A673 (cell line): ENCODE results near the gene ARSB. TPM values are rescaled to one million over a fixed set of nuclear protein-coding genes. Genes with fewer than 3 reads are reported as not detected.

Source experiments
- BruUV-seq: library from RNA; stranded (reverse); fragments of 400-500 nt; replicated peaks from 2 replicates; lab custom pipeline; 2021; lab: Mats Ljungman, UMichigan
- CTCF ChIA-PET: fragments of 300-600 bp; sonication (Branson Sonifier 250); formaldehyde crosslinking; loops from one replicate; lab custom pipeline; 2022; ENCODE audit warnings: antibody characterized with exemption; lab: Charles Lee
- POLR2A ChIA-PET: fragments of 300-600 bp; sonication (Branson Sonifier 250); formaldehyde crosslinking; loops from one replicate; lab custom pipeline; 2022; ENCODE audit warnings: antibody characterized with exemption; ENCODE audit not compliant: low non-redundant PET; lab: Charles Lee
- DNase-seq: peaks from one replicate; pipeline ENCODE4 v3.0.0-alpha.2; 2015; ENCODE audit warnings: low spot score
- H3K27ac ChIP-seq: fragments of 200-600 bp; sonication (generic); 2 replicates; pipeline ENCODE4 v1.5.1; 2016; ENCODE audit warnings: mixed run types, low read depth, mild to moderate bottlenecking, mixed read lengths, antibody characterized with exemption, low read length; ENCODE audit not compliant: poor library complexity, severe bottlenecking
- H3K27me3 ChIP-seq: fragments of 200-600 bp; sonication (generic); replicated peaks from 2 replicates; pipeline ENCODE4 v1.6.1; 2017; ENCODE audit warnings: mixed run types, low read depth, mild to moderate bottlenecking, mixed read lengths, antibody characterized with exemption, low read length; ENCODE audit not compliant: insufficient read depth, poor library complexity
- H3K36me3 ChIP-seq: fragments of 200-600 bp; sonication (generic); 2 replicates; pipeline ENCODE4 v1.6.1; 2016; ENCODE audit warnings: mixed run types, mild to moderate bottlenecking, mixed read lengths, antibody characterized with exemption, low read length; ENCODE audit not compliant: insufficient read depth, poor library complexity, severe bottlenecking
- H3K4me1 ChIP-seq: fragments of 200-600 bp; sonication (generic); 2 replicates; pipeline ENCODE4 v1.6.1; 2017; ENCODE audit warnings: mixed run types, mild to moderate bottlenecking, mixed read lengths, antibody characterized with exemption, low read length; ENCODE audit not compliant: insufficient read depth, poor library complexity, severe bottlenecking
- H3K4me3 ChIP-seq: fragments of 200-600 bp; sonication (generic); 2 replicates; pipeline ENCODE4 v1.5.1; 2016; ENCODE audit warnings: low read depth, mixed run types, mild to moderate bottlenecking, mixed read lengths, low read length; ENCODE audit not compliant: poor library complexity, severe bottlenecking
- H3K9me3 ChIP-seq: fragments of 200-600 bp; sonication (generic); 2 replicates; pipeline ENCODE4 v1.6.1; 2016; ENCODE audit warnings: mixed run types, low read depth, mild to moderate bottlenecking, mixed read lengths, antibody characterized with exemption, low read length; ENCODE audit not compliant: poor library complexity, severe bottlenecking
- CTCF ChIP-seq: fragments of 300-800, 200-600 bp; sonication (generic); conservative IDR thresholded peaks from 2 replicates; pipeline ENCODE4 v1.5.1; 2017; ENCODE audit warnings: low read depth, mild to moderate bottlenecking, antibody characterized with exemption, low read length, moderate library complexity, mixed read lengths
- EZH2 ChIP-seq: fragments of 200-600 bp; sonication (generic); IDR thresholded peaks from 2 replicates; pipeline ENCODE4 v1.6.1; 2017; ENCODE audit warnings: borderline replicate concordance, low read depth, mild to moderate bottlenecking, mixed read lengths, antibody characterized with exemption, low read length; ENCODE audit not compliant: poor library complexity, severe bottlenecking
- intact Hi-C: fragments of 100-400 bp; cut with micrococcal nuclease; formaldehyde crosslinking; loops from one replicate; pipeline ENCODE4 v1.10.0; 2022; ENCODE audit not compliant: unreplicated experiment
- total RNA-seq: library from RNA; stranded (reverse); gene quantifications from 2 replicates; pipeline ENCODE4 v1.2.3, GENCODE V29; 2021

The ARSB gene
- total RNA-seq, 1 experiment from 2014 or later, result 16.8 TPM

GRCh38 chr5:78777901-78778300, 207.2 kb downstream of the ARSB start:
- Histone ChIP-seq H3K9me3 (no peaks in the 10 kb centered on the region), H3K4me3 (no peak overlapping the region), H3K27ac (no peak overlapping the region), H3K36me3 (no peaks in the 10 kb centered on the region), H3K27me3 (no peaks in the 10 kb centered on the region), H3K4me1 (peaks cover 19% of the 10 kb centered on the region)
- ChIA-PET CTCF (no interaction called here), POLR2A (no interaction called here)
- TF ChIP-seq CTCF, result no peak
- no peak for TF ChIP-seq EZH2
- DNase-seq, result no peak
- intact Hi-C loops, result no loop called here
- BruUV-seq, result no TSS peak

- Histone ChIP-seq H3K27me3 (no peaks in the 10 kb centered on the region), H3K27ac (no peak overlapping the region), H3K4me3 (no peak overlapping the region), H3K36me3 (no peaks in the 10 kb centered on the region), H3K9me3 (no peaks in the 10 kb centered on the region), H3K4me1 (peaks cover 19% of the 10 kb centered on the region)
- CTCF ChIA-PET, result no interaction called here
- intact Hi-C loops, result no loop called here
- POLR2A ChIA-PET, result no interaction called here
- no TSS peak for BruUV-seq
- TF ChIP-seq EZH2 (no peak), CTCF (no peak)
- DNase-seq, result no peak
Measured at GRCh38 chr5:78776637-78777036, 208.5 kb downstream of the ARSB start.

- Histone ChIP-seq H3K9me3 (no peaks in the 10 kb centered on the region), H3K36me3 (no peaks in the 10 kb centered on the region), H3K27ac (no peak overlapping the region), H3K4me1 (peaks cover 4% of the 10 kb centered on the region), H3K27me3 (no peaks in the 10 kb centered on the region), H3K4me3 (no peak overlapping the region)
- BruUV-seq, result no TSS peak
- ChIA-PET POLR2A (no interaction called here), CTCF (no interaction called here)
- DNase-seq, result no peak
- TF ChIP-seq CTCF (no peak), EZH2 (no peak)
- intact Hi-C loops, result no loop called here
Measured at GRCh38 chr5:78773655-78774054, 211.5 kb downstream of the ARSB start.
